GM12892 (cell line): ENCODE data around the gene FCN2.

Experiments used
- POLR2A ChIP-seq: IDR thresholded peaks from 2 replicates; pipeline ENCODE4 v1.6.1; 2011; ENCODE audit warnings: low read depth, low read length, control low read depth
- TAF1 ChIP-seq: IDR thresholded peaks from 2 replicates; pipeline ENCODE4 v1.6.1; 2011; ENCODE audit warnings: low read depth, mild to moderate bottlenecking, control low read depth, low read length, borderline replicate concordance

- TF ChIP-seq POLR2A (no peak), TAF1 (no peak)
Measured at GRCh38 chr9:134884492-134884891, 3.9 kb downstream of the FCN2 start.
